Left forelimb (tissue), 1 donor: ENCODE measurements around the gene DISC1.
"Not testable (repeated sequence)": the region's sequence is repeated elsewhere in the genome, so short reads cannot be mapped to it uniquely, and the experiment has no call there.

Experiments used
- DNase-seq: peaks from one replicate; pipeline ENCODE4 v3.0.0-alpha.2; 2018; ENCODE audit warnings: low spot score

DISC1 gene

GRCh38 chr1:231626535-231626950 is at the start of gene DISC1:
Gene DISC1 (plus strand): TSS chr1:231626790. CDS start chr1:231626868, 78 bp downstream.
- peak; percentile 95 for DNase-seq

- DNase-seq: no peak
Observed at GRCh38 chr1:231576804-231577718, 49.5 kb upstream of the DISC1 start.

- DNase-seq: no peak
Observed at GRCh38 chr1:231580874-231581273, 45.7 kb upstream of the DISC1 start.

GRCh38 chr1:231581859-231582258 is 44.7 kb upstream of the DISC1 start:
- DNase-seq: no peak

GRCh38 chr1:231583376-231583775 is 43.2 kb upstream of the DISC1 start:
- no peak for DNase-seq

- no peak for DNase-seq
Observed at GRCh38 chr1:231584117-231584516, 42.5 kb upstream of the DISC1 start.

GRCh38 chr1:231584921-231585320 is 41.7 kb upstream of the DISC1 start:
- DNase-seq: no peak

GRCh38 chr1:231590453-231591198 is 36.0 kb upstream of the DISC1 start:
- DNase-seq: no peak

GRCh38 chr1:231591466-231591865 is 35.1 kb upstream of the DISC1 start:
- no peak for DNase-seq

- DNase-seq: no peak
Observed at GRCh38 chr1:231592809-231593208, 33.8 kb upstream of the DISC1 start.

GRCh38 chr1:231593264-231593663 is 33.3 kb upstream of the DISC1 start:
- DNase-seq: not testable (repeated sequence)

- no peak for DNase-seq
Observed at GRCh38 chr1:231594123-231594522, 32.5 kb upstream of the DISC1 start.

GRCh38 chr1:231594749-231595148 is 31.8 kb upstream of the DISC1 start:
- no peak for DNase-seq

GRCh38 chr1:231596337-231596791 is 30.2 kb upstream of the DISC1 start:
- DNase-seq: no peak

GRCh38 chr1:231597971-231598370 is 28.6 kb upstream of the DISC1 start:
- DNase-seq: no peak

GRCh38 chr1:231600458-231600976 is 26.1 kb upstream of the DISC1 start:
- DNase-seq: no peak

GRCh38 chr1:231601824-231602672 is 24.5 kb upstream of the DISC1 start:
- DNase-seq: no peak

- DNase-seq: no peak
Observed at GRCh38 chr1:231602673-231602984, 24.0 kb upstream of the DISC1 start.

GRCh38 chr1:231603598-231604275 is 22.9 kb upstream of the DISC1 start:
- no peak for DNase-seq

- no peak for DNase-seq
Observed at GRCh38 chr1:231604276-231604621, 22.3 kb upstream of the DISC1 start.
